ENCODE results near the gene ZBTB21.
"Not testable (repeated sequence)": the region's sequence is repeated elsewhere in the genome, so short reads cannot be mapped to it uniquely, and the experiment has no call there.

The ZBTB21 gene

GRCh38 chr21:41951876-41952567 lies 58.1 kb downstream of the ZBTB21 start:
- H3K27me3 Mint-ChIP-seq, result peaks cover 41 to 63% of the 10 kb centered on the region in 2 donors
- no peaks in the 10 kb centered on the region for H3K9me3 Mint-ChIP-seq
- no peak for DNase-seq
- H3K27ac Mint-ChIP-seq, result no peak overlapping the region
- peaks cover 0 to 5% of the 10 kb centered on the region in 2 donors for H3K4me1 Mint-ChIP-seq (ENCODE audit: low read depth in 2 of 2)
- ATAC-seq (replicated peaks), result no peak
- no peaks in the 10 kb centered on the region for H3K36me3 Mint-ChIP-seq (ENCODE audit: insufficient read depth)
- peak overlapping the region in 1 of 2 donors; percentile 50 for H3K4me3 Mint-ChIP-seq

- Mint-ChIP-seq H3K36me3 (ENCODE audit: insufficient read depth) (no peaks in the 10 kb centered on the region), H3K4me3 (no peak overlapping the region), H3K4me1 (ENCODE audit: low read depth in 2 of 2) (peaks cover 0 to 5% of the 10 kb centered on the region in 2 donors), H3K27ac (no peak overlapping the region), H3K9me3 (no peaks in the 10 kb centered on the region), H3K27me3 (peaks cover 38 to 56% of the 10 kb centered on the region in 2 donors)
- ATAC-seq (replicated peaks), result no peak
- no peak for DNase-seq
Measured at GRCh38 chr21:41950941-41951351, 59.2 kb downstream of the ZBTB21 start.

- not testable (repeated sequence) for H3K4me1 Mint-ChIP-seq (ENCODE audit: low read depth in 2 of 2)
Measured at GRCh38 chr21:41949631-41950030, 60.5 kb downstream of the ZBTB21 start.

DNA sequence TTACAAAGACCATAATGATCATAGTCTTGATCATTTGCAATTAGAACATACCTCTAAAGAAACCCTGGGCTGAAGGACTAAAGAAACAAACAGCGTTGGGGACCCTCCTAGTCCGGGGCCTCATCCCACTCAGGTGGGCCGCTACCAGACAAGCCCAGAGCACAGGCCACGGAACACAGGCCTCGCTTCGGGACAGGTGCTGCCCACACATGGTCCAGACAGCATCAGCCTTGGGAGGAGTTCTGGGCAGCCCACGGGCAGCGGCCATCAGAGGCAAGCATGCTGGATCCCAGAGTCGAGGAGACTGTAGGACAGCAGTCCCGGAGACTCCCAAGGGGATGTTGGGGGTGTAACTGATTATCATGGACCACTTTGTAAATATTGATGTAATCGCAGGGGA lies 61.3 kb downstream of the ZBTB21 start:
- no peaks in the 10 kb centered on the region for H3K4me1 Mint-ChIP-seq (ENCODE audit: low read depth in 2 of 2)
- no peak for DNase-seq

More at GRCh38 chr21:41949631-41950030, 60.5 kb downstream of the ZBTB21 start:
- H3K9me3 Mint-ChIP-seq; H3K4me3 Mint-ChIP-seq; DNase-seq; H3K27ac Mint-ChIP-seq; H3K36me3 Mint-ChIP-seq (ENCODE audit: insufficient read depth); ATAC-seq (replicated peaks): not testable (repeated sequence)
- H3K27me3 Mint-ChIP-seq, result peaks cover 33 to 47% of the 10 kb centered on the region in 2 donors

DNA sequence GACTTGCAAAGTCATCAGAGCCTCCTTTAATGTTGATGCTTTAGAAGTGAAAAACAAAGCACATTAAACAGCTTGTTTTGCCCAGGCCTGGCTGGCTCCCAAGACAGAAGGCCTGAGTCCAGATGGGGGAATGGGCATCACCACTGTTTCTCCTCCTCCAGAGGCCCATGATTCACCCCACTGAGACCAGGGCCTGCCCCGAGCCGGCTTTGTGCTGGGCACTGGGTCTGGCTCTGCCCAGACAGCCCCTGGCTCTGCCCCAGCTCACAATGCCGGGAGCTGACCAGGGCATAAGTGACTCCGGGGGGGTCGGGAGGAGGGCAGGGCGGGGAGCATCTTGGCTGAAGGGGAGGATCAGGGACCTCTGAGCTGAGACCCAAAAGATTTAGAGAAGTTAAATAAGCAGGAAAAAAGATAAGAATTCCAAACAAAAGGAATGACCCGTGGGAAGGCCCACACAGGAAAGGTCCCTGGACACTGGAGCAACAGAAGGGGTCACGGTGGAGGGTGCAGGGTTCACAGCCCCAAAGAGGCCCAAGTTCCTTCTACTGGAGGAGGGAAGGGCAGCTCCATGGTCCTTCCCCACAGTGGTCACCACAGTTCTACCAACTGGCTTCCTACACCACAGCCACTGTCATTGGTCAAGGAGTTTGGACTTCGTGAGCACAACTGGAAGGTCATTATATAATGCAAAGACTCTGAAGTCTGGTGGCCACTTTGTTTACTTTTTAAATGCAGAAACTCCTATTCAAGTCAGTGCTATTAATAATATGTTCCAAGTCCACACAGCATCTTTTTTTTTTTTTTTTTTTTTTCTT lies 61.9 kb downstream of the ZBTB21 start:
- no peak for ATAC-seq (replicated peaks)
- peaks cover 4% of the 10 kb centered on the region for H3K36me3 Mint-ChIP-seq (ENCODE audit: insufficient read depth)
- no peaks in the 10 kb centered on the region for H3K9me3 Mint-ChIP-seq
- no peak for DNase-seq
- H3K4me3 Mint-ChIP-seq, result no peak overlapping the region
- no peaks in the 10 kb centered on the region for H3K4me1 Mint-ChIP-seq (ENCODE audit: low read depth in 2 of 2)
- peaks cover 30 to 47% of the 10 kb centered on the region in 2 donors for H3K27me3 Mint-ChIP-seq
- no peak overlapping the region for H3K27ac Mint-ChIP-seq

More for the DNA sequence above, 61.3 kb downstream of the ZBTB21 start:
- ATAC-seq (replicated peaks), result no peak
- Mint-ChIP-seq H3K27me3 (peaks cover 30 to 45% of the 10 kb centered on the region in 2 donors), H3K4me3 (no peak overlapping the region), H3K36me3 (ENCODE audit: insufficient read depth) (peaks cover 4% of the 10 kb centered on the region), H3K9me3 (no peaks in the 10 kb centered on the region), H3K27ac (no peak overlapping the region)

GRCh38 chr21:41945982-41946381 lies 64.2 kb downstream of the ZBTB21 start:
- Mint-ChIP-seq H3K4me3 (no peak overlapping the region), H3K4me1 (ENCODE audit: low read depth in 2 of 2) (no peaks in the 10 kb centered on the region), H3K27me3 (peaks cover 9 to 49% of the 10 kb centered on the region in 2 donors), H3K36me3 (ENCODE audit: insufficient read depth) (peaks cover 4% of the 10 kb centered on the region), H3K27ac (no peak overlapping the region), H3K9me3 (no peaks in the 10 kb centered on the region)
- no peak for ATAC-seq (replicated peaks)
- DNase-seq, result no peak

- DNase-seq (no peak), ATAC-seq (replicated peaks) (no peak)
- no peaks in the 10 kb centered on the region for H3K9me3 Mint-ChIP-seq
- no peaks in the 10 kb centered on the region for H3K4me1 Mint-ChIP-seq (ENCODE audit: low read depth in 2 of 2)
- H3K36me3 Mint-ChIP-seq (ENCODE audit: insufficient read depth), result peaks cover 4% of the 10 kb centered on the region
- no peak overlapping the region for H3K27ac Mint-ChIP-seq
- no peak overlapping the region for H3K4me3 Mint-ChIP-seq
- peaks cover 20 to 54% of the 10 kb centered on the region in 2 donors for H3K27me3 Mint-ChIP-seq
Measured at GRCh38 chr21:41943851-41944250, 66.3 kb downstream of the ZBTB21 start.

- Mint-ChIP-seq H3K4me1 (ENCODE audit: low read depth in 2 of 2) (no peaks in the 10 kb centered on the region), H3K27ac (no peak overlapping the region), H3K27me3 (peaks cover 30 to 68% of the 10 kb centered on the region in 2 donors), H3K9me3 (no peaks in the 10 kb centered on the region), H3K4me3 (no peak overlapping the region), H3K36me3 (ENCODE audit: insufficient read depth) (peaks cover 4% of the 10 kb centered on the region)
- no peak for ATAC-seq (replicated peaks)
- no peak for DNase-seq
Measured at GRCh38 chr21:41942457-41942856, 67.7 kb downstream of the ZBTB21 start.

DNA sequence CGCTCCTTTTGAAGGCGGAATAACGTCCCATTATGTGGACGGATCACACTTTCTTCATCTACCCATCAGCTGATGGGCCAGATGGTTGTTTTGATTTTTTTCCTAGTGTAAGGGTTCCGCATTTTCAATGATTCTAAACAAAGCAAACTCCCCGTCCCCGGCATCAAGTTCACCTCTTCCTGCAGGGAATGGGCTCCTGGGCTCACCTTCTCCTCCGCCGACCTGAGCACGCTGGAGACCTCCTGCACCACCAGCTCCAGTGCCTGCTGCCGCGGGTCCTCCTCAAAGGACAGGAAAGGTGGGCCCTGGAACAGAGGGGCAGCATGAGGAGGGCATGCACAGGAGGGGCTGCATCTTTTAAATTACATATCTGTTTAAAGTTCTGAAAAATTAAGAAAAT lies 68.2 kb downstream of the ZBTB21 start:
- no peaks in the 10 kb centered on the region for H3K4me1 Mint-ChIP-seq (ENCODE audit: low read depth in 2 of 2)
- DNase-seq (no peak), ATAC-seq (replicated peaks) (no peak)
- peaks cover 4% of the 10 kb centered on the region for H3K36me3 Mint-ChIP-seq (ENCODE audit: insufficient read depth)
- no peak overlapping the region for H3K4me3 Mint-ChIP-seq
- no peaks in the 10 kb centered on the region for H3K9me3 Mint-ChIP-seq
- H3K27ac Mint-ChIP-seq, result no peak overlapping the region
- peaks cover 31 to 71% of the 10 kb centered on the region in 2 donors for H3K27me3 Mint-ChIP-seq

DNA sequence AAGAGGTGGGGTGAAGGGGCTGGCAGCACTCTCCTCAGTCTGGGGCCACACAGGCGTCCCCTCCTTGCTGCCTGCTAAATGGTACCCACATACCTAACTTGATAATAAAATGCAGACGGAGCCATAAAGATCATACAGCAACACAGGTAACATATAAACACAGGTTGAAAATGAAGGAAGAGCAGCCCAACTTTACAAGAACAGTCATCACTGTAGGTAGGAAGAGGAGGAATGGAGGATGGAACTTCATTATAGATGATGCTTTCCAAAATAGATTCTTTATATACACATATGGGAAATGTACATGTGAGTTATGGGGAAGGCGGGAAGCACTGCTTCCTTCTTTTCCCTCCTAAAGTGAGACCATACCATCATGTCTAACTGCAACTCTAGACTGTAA lies 69.7 kb downstream of the ZBTB21 start:
- H3K4me1 Mint-ChIP-seq (ENCODE audit: low read depth in 2 of 2), result no peaks in the 10 kb centered on the region
- H3K27me3 Mint-ChIP-seq, result peaks cover 43 to 84% of the 10 kb centered on the region in 2 donors
- ATAC-seq (replicated peaks), result no peak

DNA sequence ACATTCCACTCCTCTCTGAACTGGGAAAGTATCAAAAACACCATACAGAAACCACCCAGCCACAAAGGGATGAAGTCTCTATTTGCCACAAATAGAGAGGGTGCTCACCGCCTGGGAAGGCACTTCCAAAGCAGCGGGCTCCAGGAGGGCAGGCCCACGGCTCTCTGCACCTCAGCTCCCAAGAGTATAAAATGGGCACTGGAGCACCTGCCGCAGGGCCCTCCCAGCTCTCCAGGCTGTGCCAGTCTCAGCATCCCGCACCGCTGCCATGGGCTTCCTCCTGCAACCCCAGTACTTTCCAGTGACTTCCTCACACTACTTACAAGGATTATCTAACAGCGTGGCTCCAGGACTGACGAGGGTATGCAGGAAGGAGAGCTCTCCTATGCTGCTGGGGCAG lies 70.8 kb downstream of the ZBTB21 start:
- Mint-ChIP-seq H3K27me3 (peaks cover 45 to 89% of the 10 kb centered on the region in 2 donors), H3K36me3 (ENCODE audit: insufficient read depth) (peaks cover 4% of the 10 kb centered on the region), H3K4me1 (ENCODE audit: low read depth in 2 of 2) (no peaks in the 10 kb centered on the region), H3K4me3 (no peak overlapping the region), H3K9me3 (no peaks in the 10 kb centered on the region), H3K27ac (no peak overlapping the region)
- ATAC-seq (replicated peaks) (no peak), DNase-seq (no peak)

More for the DNA sequence above, 69.7 kb downstream of the ZBTB21 start:
- Mint-ChIP-seq H3K9me3 (no peaks in the 10 kb centered on the region), H3K4me3 (no peak overlapping the region), H3K36me3 (ENCODE audit: insufficient read depth) (peaks cover 4% of the 10 kb centered on the region), H3K27ac (no peak overlapping the region)
- no peak for DNase-seq
